ENCODE results near the gene ANKLE2. TPM values are rescaled to one million over a fixed set of nuclear protein-coding genes. Genes with fewer than 3 reads are reported as not detected.

The ANKLE2 gene
- polyA plus RNA-seq, 1 donor from 2014 or later: 72.3 TPM

DNA sequence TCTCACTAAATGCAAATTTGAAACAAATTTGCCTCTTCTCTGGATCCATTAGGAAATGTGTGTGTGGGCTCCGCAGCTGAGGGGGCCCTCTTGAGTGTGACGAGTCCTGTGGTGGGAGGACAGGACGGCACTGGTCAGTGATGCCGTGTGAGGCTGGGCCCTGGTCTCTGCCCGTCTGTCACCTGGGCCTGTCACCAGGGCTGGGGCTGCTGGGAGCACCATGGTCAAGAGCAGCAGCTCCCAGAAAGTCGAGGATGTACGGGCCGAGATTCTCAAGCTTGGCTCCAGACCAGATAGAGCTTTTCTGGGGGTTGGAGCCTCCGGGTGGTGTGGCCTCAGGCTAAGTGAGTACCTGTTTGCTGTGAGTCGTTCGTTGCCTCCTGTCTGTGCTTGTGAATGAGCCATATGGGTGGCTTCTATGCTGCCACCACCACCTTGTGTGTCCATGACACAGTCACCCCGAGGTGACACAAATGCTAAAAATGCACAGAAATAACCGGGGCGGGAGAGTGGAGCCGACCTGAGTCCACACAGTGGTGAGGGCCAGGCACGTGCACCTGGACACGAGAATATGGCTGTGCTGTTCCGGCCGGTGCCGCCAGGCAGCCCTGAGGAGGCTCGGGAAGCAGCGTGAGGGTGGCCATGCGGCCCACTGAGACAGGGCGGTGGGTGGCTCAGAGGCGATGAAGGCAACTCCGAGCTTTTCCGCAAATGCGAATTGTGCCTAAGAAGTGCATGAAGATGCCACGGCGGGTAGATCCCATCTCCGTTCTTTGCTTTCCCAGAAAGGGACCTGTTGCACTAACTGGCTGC is 42.3 kb downstream of the ANKLE2 start:
- Histone ChIP-seq H3K9me3 (ENCODE audit: low read length) (no peaks in the 10 kb centered on the region), H3K4me2 (ENCODE audit: low read length) (no peak overlapping the region), H3K9me2 (ENCODE audit: insufficient read depth, low read length) (no peaks in the 10 kb centered on the region), H3K4me3 (ENCODE audit: low read length) (no peak overlapping the region), H4K20me1 (ENCODE audit: insufficient read depth) (no peaks in the 10 kb centered on the region), H2AFZ (ENCODE audit: low read depth, low read length) (no peak overlapping the region), H3K9ac (ENCODE audit: low read length) (no peak overlapping the region), H3K36me3 (ENCODE audit: insufficient read depth, low read length) (no peaks in the 10 kb centered on the region), H3K79me2 (replicated peaks; ENCODE audit: insufficient read depth, low read length) (no peaks in the 10 kb centered on the region), H3K27ac (ENCODE audit: low read length) (no peak overlapping the region), H3K27me3 (ENCODE audit: insufficient read depth, low read depth, low read length) (no peaks in the 10 kb centered on the region), H3F3A (ENCODE audit: insufficient read depth, low read length, poor library complexity, severe bottlenecking) (no peaks in the 10 kb centered on the region)
- TF ChIP-seq TAF1 (IDR thresholded peaks at IDR 0.05; ENCODE audit: low read depth): no peak

DNA sequence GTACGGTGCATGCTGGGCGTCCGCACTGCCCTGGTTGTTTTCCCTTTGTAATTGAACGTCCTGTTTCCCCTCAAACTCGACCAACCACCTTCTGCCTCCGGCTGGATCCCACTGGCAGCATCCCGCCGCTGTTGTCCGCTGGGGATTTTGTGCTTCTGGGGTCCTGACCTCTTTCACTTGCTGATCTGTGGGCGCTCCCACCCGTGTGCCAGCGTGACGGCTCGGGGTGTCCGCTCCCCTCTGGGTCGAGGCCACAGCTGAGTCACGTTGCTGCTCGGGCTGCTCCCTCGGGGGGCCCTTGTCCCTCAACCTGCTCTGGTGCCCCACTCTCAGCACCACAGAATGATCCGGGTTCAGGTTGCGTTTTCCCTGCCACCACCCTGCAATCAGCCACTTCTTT is 43.0 kb downstream of the ANKLE2 start:
- no peaks in the 10 kb centered on the region for H4K20me1 ChIP-seq (ENCODE audit: insufficient read depth)
- no peaks in the 10 kb centered on the region for H3K9me3 ChIP-seq (ENCODE audit: low read length)
- H3K9me2 ChIP-seq (ENCODE audit: insufficient read depth, low read length): no peaks in the 10 kb centered on the region
- no peaks in the 10 kb centered on the region for H3K27me3 ChIP-seq (ENCODE audit: insufficient read depth, low read depth, low read length)
- H3F3A ChIP-seq (ENCODE audit: insufficient read depth, low read length, poor library complexity, severe bottlenecking): no peaks in the 10 kb centered on the region
- H3K27ac ChIP-seq (ENCODE audit: low read length): no peak overlapping the region
- H3K4me3 ChIP-seq (ENCODE audit: low read length): no peak overlapping the region
- no peak for TF ChIP-seq EZH2 (IDR thresholded peaks at IDR 0.05; ENCODE audit: borderline replicate concordance, insufficient read depth, low read length, poor library complexity, severe bottlenecking)
- no peak for TF ChIP-seq EP300 (conservative IDR thresholded peaks at IDR 0.05; ENCODE audit: poor library complexity, severe bottlenecking)
- no peak overlapping the region for H3K9ac ChIP-seq (ENCODE audit: low read length)
- H2AFZ ChIP-seq (ENCODE audit: low read depth, low read length): no peak overlapping the region
- H3K36me3 ChIP-seq (ENCODE audit: insufficient read depth, low read length): no peaks in the 10 kb centered on the region
- H3K4me2 ChIP-seq (ENCODE audit: low read length): no peak overlapping the region
- H3K79me2 ChIP-seq (replicated peaks; ENCODE audit: insufficient read depth, low read length): peaks cover 2% of the 10 kb centered on the region

DNA sequence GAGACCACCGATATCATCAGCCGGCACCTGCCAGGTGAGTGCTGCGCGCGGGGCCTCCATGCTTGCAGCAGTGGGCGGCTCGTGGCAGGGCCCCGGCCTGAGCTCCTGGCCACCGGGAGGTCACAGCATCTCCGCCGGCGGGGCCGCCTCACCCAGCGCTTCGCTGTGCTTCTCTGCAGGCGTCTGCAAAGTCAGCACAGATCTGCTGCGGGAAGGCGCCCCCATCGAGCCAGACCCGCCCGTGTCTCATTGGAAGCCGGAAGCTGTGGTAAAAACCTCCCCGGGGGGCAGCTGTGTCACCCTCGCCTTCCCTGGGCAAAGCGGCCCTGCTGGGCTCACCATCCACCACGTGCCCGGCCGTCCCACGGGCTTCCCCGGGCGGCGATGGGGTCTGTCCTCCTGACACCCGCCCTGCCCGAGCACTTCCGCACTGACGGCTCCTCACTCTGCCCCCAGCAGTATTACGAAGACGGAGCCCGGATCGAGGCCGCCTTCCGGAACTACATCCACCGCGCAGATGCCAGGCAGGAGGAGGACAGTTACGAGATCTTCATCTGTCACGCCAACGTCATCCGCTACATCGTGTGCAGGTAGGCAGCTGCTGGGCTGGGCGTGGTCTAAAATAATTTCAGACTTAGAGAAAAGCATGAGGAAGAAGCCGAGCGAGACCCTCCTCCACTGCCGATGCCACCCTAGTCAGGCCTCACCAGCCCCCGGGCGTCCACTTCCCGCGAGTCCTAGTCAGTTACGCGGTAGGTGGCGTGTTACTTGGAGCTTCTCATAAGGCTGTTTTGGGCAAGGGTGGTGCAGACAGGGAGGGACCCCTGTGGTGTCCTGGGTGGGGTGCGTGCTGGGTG is 43.9 kb downstream of the ANKLE2 start:
- no peaks in the 10 kb centered on the region for H3K36me3 ChIP-seq (ENCODE audit: insufficient read depth, low read length)
- no peak overlapping the region for H3K4me3 ChIP-seq (ENCODE audit: low read length)

More for the DNA sequence above, 43.9 kb downstream of the ANKLE2 start:
- Histone ChIP-seq H3K9me2 (ENCODE audit: insufficient read depth, low read length) (no peaks in the 10 kb centered on the region), H3K27ac (ENCODE audit: low read length) (no peak overlapping the region), H3F3A (ENCODE audit: insufficient read depth, low read length, poor library complexity, severe bottlenecking) (no peaks in the 10 kb centered on the region), H3K4me2 (ENCODE audit: low read length) (no peak overlapping the region), H3K9ac (ENCODE audit: low read length) (no peak overlapping the region), H3K9me3 (ENCODE audit: low read length) (no peaks in the 10 kb centered on the region), H3K79me2 (replicated peaks; ENCODE audit: insufficient read depth, low read length) (peaks cover 10% of the 10 kb centered on the region), H4K20me1 (ENCODE audit: insufficient read depth) (no peaks in the 10 kb centered on the region), H3K27me3 (ENCODE audit: insufficient read depth, low read depth, low read length) (no peaks in the 10 kb centered on the region), H2AFZ (ENCODE audit: low read depth, low read length) (no peak overlapping the region)
- TF ChIP-seq SMC3 (conservative IDR thresholded peaks at IDR 0.05; ENCODE audit: poor library complexity): no peak
- no peak for TF ChIP-seq EP300 (conservative IDR thresholded peaks at IDR 0.05; ENCODE audit: poor library complexity, severe bottlenecking)
- TF ChIP-seq EZH2 (IDR thresholded peaks at IDR 0.05; ENCODE audit: borderline replicate concordance, insufficient read depth, low read length, poor library complexity, severe bottlenecking): no peak
- no peak for TF ChIP-seq TAF1 (IDR thresholded peaks at IDR 0.05; ENCODE audit: low read depth)
- TF ChIP-seq MXI1 (conservative IDR thresholded peaks at IDR 0.05; ENCODE audit: poor library complexity, severe bottlenecking): no peak
- TF ChIP-seq, protein P1, sequence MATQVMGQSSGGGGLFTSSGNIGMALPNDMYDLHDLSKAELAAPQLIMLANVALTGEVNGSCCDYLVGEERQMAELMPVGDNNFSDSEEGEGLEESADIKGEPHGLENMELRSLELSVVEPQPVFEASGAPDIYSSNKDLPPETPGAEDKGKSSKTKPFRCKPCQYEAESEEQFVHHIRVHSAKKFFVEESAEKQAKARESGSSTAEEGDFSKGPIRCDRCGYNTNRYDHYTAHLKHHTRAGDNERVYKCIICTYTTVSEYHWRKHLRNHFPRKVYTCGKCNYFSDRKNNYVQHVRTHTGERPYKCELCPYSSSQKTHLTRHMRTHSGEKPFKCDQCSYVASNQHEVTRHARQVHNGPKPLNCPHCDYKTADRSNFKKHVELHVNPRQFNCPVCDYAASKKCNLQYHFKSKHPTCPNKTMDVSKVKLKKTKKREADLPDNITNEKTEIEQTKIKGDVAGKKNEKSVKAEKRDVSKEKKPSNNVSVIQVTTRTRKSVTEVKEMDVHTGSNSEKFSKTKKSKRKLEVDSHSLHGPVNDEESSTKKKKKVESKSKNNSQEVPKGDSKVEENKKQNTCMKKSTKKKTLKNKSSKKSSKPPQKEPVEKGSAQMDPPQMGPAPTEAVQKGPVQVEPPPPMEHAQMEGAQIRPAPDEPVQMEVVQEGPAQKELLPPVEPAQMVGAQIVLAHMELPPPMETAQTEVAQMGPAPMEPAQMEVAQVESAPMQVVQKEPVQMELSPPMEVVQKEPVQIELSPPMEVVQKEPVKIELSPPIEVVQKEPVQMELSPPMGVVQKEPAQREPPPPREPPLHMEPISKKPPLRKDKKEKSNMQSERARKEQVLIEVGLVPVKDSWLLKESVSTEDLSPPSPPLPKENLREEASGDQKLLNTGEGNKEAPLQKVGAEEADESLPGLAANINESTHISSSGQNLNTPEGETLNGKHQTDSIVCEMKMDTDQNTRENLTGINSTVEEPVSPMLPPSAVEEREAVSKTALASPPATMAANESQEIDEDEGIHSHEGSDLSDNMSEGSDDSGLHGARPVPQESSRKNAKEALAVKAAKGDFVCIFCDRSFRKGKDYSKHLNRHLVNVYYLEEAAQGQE (IDR thresholded peaks at IDR 0.05; ENCODE audit: borderline replicate concordance): no peak
- no peak for TF ChIP-seq POLR2AphosphoS5 (IDR thresholded peaks at IDR 0.05)
- TF ChIP-seq, protein P2, sequence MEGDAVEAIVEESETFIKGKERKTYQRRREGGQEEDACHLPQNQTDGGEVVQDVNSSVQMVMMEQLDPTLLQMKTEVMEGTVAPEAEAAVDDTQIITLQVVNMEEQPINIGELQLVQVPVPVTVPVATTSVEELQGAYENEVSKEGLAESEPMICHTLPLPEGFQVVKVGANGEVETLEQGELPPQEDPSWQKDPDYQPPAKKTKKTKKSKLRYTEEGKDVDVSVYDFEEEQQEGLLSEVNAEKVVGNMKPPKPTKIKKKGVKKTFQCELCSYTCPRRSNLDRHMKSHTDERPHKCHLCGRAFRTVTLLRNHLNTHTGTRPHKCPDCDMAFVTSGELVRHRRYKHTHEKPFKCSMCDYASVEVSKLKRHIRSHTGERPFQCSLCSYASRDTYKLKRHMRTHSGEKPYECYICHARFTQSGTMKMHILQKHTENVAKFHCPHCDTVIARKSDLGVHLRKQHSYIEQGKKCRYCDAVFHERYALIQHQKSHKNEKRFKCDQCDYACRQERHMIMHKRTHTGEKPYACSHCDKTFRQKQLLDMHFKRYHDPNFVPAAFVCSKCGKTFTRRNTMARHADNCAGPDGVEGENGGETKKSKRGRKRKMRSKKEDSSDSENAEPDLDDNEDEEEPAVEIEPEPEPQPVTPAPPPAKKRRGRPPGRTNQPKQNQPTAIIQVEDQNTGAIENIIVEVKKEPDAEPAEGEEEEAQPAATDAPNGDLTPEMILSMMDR (IDR thresholded peaks at IDR 0.05; ENCODE audit: poor library complexity, severe bottlenecking): no peak
- TF ChIP-seq RAD21 (conservative IDR thresholded peaks at IDR 0.05): no peak

Data from neural cell (in vitro differentiated cells).